Measurements from ENCODE around the gene ST8SIA1.

GRCh38 chr12:22215467-22216253 is 118.8 kb downstream of the ST8SIA1 start:
- TF ChIP-seq EP300 (IDR thresholded peaks at IDR 0.05) = no peak
- TF ChIP-seq, protein P1, sequence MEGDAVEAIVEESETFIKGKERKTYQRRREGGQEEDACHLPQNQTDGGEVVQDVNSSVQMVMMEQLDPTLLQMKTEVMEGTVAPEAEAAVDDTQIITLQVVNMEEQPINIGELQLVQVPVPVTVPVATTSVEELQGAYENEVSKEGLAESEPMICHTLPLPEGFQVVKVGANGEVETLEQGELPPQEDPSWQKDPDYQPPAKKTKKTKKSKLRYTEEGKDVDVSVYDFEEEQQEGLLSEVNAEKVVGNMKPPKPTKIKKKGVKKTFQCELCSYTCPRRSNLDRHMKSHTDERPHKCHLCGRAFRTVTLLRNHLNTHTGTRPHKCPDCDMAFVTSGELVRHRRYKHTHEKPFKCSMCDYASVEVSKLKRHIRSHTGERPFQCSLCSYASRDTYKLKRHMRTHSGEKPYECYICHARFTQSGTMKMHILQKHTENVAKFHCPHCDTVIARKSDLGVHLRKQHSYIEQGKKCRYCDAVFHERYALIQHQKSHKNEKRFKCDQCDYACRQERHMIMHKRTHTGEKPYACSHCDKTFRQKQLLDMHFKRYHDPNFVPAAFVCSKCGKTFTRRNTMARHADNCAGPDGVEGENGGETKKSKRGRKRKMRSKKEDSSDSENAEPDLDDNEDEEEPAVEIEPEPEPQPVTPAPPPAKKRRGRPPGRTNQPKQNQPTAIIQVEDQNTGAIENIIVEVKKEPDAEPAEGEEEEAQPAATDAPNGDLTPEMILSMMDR (IDR thresholded peaks at IDR 0.05) = no peak
- TF ChIP-seq POLR2A (IDR thresholded peaks at IDR 0.05) = no peak

All from gastroesophageal sphincter (tissue), 3 donors.